Germinal center (tissue), 1 donor: ENCODE measurements around the gene NR1D2.
"Not testable (repeated sequence)": the region's sequence is repeated elsewhere in the genome, so short reads cannot be mapped to it uniquely, and the experiment has no call there.

Experiments used
- DNase-seq: peaks from one replicate; pipeline ENCODE4 v3.0.0; 2012; ENCODE audit warnings: mixed read lengths, low spot score

The NR1D2 gene

GRCh38 chr3:24004171-24004938, 59.3 kb downstream of the NR1D2 start:
- DNase-seq, result no peak

- no peak for DNase-seq
These were observed 60.6 kb downstream of the NR1D2 start for GRCh38 chr3:24005669-24006068.

GRCh38 chr3:24010834-24011233, 65.7 kb downstream of the NR1D2 start:
- DNase-seq, result not testable (repeated sequence)

- no peak for DNase-seq
These were observed 67.6 kb downstream of the NR1D2 start for GRCh38 chr3:24012589-24013269.

GRCh38 chr3:24017305-24017704, 72.2 kb downstream of the NR1D2 start:
- no peak for DNase-seq

GRCh38 chr3:24018784-24019570, 73.9 kb downstream of the NR1D2 start:
- no peak for DNase-seq

GRCh38 chr3:24019585-24019984, 74.5 kb downstream of the NR1D2 start:
- no peak for DNase-seq

- DNase-seq, result no peak
These were observed 75.1 kb downstream of the NR1D2 start for GRCh38 chr3:24020036-24020691.

- no peak for DNase-seq
These were observed 78.1 kb downstream of the NR1D2 start for GRCh38 chr3:24023197-24023596.

GRCh38 chr3:24025805-24026204, 80.7 kb downstream of the NR1D2 start:
- DNase-seq, result no peak

GRCh38 chr3:24026665-24027064, 81.6 kb downstream of the NR1D2 start:
- not testable (repeated sequence) for DNase-seq

- no peak for DNase-seq
These were observed 82.9 kb downstream of the NR1D2 start for GRCh38 chr3:24027946-24028345.
